RWPE1 (cell line): Measurements from ENCODE around the gene CPLX1.

Experiments
- CTCF ChIA-PET: fragments of 350-600 bp; sonication (Branson Sonifier 250); formaldehyde crosslinking; extraction: SDS; loops from one replicate; lab custom pipeline; 2021; lab: Yijun Ruan, JAX
- POLR2A ChIA-PET: fragments of 400-600 bp; formaldehyde crosslinking; extraction: SDS; loops from one replicate; lab custom pipeline; 2020; ENCODE audit warnings: antibody characterized with exemption; ENCODE audit not compliant: low non-redundant PET; lab: Yijun Ruan, JAX
- DNase-seq: peaks from one replicate; pipeline ENCODE4 v3.0.0; 2012; ENCODE audit warnings: low spot score
- H3K27ac ChIP-seq: fragments of 450-650 bp; 2 replicates; pipeline ENCODE4 v1.5.1; 2017
- TF ChIP-seq, protein P1 (sequence below): fragments of 450-650 bp; conservative IDR thresholded peaks from 2 replicates; pipeline ENCODE4 v1.5.1; 2017; ENCODE audit warnings: low read depth, mild to moderate bottlenecking

CPLX1 gene

DNA sequence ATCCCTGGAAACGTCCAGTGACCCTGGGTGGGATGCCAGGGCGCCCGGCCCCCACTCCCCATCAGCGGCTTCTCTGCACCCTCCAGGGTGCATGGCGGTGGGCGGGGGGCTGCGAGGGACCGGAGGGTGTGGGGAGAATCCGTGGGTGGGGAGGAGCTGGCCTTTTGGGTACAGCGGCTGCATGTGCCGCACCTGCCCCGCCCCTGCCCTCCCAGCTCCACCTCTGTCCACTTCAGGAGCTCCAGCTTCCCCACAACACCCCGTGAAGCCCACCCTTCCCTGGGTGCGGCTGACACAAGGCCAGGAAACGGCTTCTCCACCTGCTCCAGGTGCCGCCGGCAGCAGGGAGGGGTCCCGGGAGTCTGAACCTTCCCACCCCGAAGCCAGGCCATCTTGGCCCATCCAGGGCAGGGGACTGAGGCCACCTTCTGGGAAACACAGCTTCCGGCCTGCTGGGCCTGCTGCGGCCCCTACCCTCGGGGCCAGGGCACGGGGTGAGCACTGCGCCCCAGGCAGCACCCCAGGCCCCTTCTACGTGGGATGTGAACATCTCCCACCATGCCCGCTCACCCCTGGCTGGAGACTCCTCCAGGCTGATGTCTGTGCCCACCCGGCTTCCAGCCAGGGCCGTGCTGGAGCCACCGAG, 34.6 kb downstream of the CPLX1 start:
- POLR2A ChIA-PET, result no interaction called here
- no peak for DNase-seq
- TF ChIP-seq, protein P1, sequence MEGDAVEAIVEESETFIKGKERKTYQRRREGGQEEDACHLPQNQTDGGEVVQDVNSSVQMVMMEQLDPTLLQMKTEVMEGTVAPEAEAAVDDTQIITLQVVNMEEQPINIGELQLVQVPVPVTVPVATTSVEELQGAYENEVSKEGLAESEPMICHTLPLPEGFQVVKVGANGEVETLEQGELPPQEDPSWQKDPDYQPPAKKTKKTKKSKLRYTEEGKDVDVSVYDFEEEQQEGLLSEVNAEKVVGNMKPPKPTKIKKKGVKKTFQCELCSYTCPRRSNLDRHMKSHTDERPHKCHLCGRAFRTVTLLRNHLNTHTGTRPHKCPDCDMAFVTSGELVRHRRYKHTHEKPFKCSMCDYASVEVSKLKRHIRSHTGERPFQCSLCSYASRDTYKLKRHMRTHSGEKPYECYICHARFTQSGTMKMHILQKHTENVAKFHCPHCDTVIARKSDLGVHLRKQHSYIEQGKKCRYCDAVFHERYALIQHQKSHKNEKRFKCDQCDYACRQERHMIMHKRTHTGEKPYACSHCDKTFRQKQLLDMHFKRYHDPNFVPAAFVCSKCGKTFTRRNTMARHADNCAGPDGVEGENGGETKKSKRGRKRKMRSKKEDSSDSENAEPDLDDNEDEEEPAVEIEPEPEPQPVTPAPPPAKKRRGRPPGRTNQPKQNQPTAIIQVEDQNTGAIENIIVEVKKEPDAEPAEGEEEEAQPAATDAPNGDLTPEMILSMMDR, result no peak
- H3K27ac ChIP-seq, result no peak overlapping the region
- CTCF ChIA-PET, result no interaction called here

DNA sequence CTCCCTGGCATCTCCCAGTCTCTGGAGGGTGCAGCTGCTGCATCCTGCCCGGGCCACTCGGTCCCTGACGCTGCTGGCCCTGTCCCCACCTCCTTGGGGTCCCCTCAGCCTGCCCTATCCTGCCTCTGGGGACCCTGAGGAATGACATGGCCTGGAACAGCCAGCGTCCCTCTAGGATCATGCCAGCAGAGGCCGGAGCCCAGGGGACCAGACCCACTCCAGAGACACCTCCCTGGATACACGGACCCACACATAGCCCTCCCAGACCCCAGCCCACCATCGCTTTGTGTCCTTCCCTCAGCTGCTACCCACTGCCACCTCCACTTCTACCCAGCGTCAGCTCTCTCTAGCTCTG, 35.5 kb downstream of the CPLX1 start:
- DNase-seq, result no peak
- POLR2A ChIA-PET, result no interaction called here
- CTCF ChIA-PET, result no interaction called here
- no peak overlapping the region for H3K27ac ChIP-seq
- TF ChIP-seq, protein P1, result no peak

DNA sequence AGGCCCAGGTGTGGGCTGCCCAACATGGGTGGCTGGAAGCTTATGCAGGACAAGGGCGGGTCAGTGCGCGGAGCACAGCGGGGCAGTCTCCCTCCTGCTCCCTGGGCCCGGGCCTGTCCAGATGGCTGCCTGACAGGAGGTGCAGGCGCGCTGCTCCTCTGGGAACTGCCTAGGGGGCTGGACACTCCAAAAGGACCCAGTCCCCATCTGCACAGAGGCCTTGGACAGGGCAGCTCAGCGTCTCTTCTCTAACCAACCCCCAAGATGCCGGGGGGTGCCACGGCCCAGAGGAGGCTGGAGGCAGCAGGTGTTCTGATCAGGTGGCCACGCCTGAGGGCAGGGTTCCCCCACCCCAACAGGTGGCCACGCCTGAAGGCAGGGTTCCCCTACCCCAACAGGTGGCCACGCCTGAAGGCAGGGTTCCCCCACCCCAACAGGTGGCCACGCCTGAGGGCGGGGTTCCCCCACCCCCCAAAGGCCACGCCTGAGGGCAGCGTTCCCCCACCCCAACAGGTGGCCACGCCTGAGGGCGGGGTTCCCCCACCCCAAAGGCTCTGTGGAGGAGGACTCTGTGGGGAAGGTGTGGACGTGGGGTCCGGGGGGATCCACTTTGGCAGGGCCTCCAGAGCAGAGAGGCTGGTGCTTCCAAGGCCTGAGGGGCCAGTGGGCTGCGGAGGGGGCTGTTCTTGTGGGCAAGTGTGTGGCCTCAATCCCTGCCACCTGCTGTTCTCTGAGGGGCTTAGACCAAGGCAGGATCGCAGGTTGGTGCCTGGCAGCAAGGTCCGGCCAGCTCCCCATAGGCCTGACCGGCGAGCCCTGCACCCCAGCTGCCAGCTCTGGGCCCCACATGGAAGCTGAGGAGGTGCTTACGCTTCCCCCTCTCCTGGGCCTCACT, 36.1 kb downstream of the CPLX1 start:
- ChIA-PET CTCF (no interaction called here), POLR2A (no interaction called here)
- no peak for DNase-seq
- TF ChIP-seq, protein P1, result no peak
- H3K27ac ChIP-seq, result peak overlapping the region; percentile 9; the same call in 1 of the 2 replicates

DNA sequence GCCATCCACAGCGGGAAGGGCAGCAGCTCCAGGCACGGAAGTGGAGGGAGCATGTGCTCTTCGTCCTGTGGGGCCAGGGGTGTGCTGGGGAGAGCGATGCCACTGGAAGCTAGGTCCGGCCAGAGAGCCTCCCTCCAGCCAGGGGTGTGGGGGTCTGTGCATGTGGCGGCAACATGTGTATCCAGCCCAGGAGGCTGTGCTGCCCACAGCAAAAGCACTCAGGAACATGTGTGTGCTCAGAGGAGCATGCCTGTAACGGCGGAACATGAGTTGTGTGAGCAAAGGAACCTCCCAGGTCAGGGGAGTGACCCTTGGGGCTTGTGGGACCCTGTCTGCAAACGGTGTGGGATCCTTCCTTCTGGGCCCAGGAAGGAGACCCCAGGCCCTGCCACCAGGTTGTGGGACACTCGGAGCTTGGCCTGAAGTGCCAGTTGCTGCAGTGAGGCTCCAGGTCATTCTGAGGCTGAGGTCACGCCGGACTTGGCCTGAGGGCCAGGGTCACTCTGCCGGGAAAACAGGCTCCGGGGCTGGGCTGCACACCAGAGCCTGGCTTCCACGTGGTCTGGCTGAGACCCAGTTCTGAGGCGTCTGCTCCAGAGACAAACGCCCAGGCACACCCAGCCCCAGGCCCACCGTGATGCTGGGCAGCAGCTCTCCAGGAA, 37.2 kb downstream of the CPLX1 start:
- TF ChIP-seq, protein P1, result no peak
- POLR2A ChIA-PET, result no interaction called here
- CTCF ChIA-PET, result no interaction called here
- DNase-seq, result no peak
- H3K27ac ChIP-seq, result peak overlapping the region; percentile 9; the same call in 1 of the 2 replicates

DNA sequence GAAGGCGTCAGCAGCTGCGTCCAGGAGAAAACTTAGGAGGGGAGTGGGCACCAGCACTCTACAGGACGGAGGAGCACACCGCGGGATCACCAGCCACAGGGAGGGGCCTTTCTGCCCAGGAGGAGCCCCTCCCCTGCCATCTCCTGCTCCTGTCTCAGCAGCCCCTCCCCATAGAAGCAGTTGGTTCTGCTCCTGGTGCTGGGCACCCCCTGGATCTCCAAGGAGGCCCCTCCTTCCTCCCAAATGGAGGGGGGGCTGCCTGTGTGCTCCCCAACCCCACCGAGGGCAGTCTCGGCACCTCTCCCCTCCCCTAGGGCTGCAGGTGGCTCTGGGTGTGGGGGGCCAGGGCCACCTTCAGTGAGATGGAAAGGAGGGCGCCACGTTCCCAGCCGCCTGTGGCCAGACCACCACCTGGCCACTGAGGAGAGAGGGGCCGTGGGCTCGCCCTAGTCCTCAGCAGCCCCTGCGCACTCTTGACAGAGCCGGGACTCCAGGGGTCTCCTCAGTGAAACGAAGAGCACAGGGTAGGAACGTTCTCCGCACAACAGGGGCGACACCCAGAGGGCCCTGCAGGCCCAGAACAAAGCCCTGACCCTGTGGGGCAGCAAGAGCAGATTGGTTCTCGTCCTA, 37.8 kb downstream of the CPLX1 start:
- H3K27ac ChIP-seq, result peak overlapping the region; percentile 9; the same call in 1 of the 2 replicates
- TF ChIP-seq, protein P1, result no peak
- ChIA-PET POLR2A (no interaction called here), CTCF (no interaction called here)
- no peak for DNase-seq

DNA sequence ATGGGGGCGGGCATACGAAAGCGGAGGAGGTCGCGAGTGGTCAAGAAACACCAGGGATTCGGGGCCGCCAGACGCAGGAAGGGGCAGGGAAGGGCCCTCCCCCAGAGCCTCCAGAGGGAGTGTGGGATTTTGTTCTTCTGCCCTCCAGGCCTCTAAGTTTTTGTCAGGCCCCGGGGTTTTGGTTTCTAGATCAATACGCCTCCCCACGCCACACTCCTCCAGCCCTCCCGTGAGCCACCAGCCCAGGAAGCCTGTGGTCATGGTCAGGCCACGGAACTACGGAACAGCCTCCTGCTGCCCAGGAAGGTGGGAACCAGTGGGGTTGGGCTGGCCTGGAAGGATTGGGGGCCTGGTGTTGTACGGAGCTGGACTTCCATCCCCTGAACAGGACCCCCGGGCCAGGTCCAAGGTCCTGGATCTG, 38.4 kb downstream of the CPLX1 start:
- DNase-seq, result no peak
- TF ChIP-seq, protein P1, result no peak
- ChIA-PET CTCF (interaction anchor here (0.6 kb wide), 1 partner anchor 14 kb away, joined by 4 read pairs; no protein-coding TSS in a partner anchor), POLR2A (no interaction called here)
- no peak overlapping the region for H3K27ac ChIP-seq
